PC-9 (cell line): ENCODE data around the gene USP13. TPM values are rescaled to one million over a fixed set of nuclear protein-coding genes. Genes with fewer than 3 reads are reported as not detected.

Source experiments
- BruUV-seq: library from RNA; stranded (reverse); fragments of 400-500 nt; replicated peaks from 2 replicates; lab custom pipeline; 2021; lab: Mats Ljungman, UMichigan
- CTCF ChIA-PET: fragments of 300-600 bp; sonication (Branson Sonifier 250); formaldehyde crosslinking; loops from one replicate; lab custom pipeline; 2022; ENCODE audit warnings: antibody characterized with exemption; lab: Charles Lee
- POLR2A ChIA-PET: fragments of 300-600 bp; sonication (Branson Sonifier 250); formaldehyde crosslinking; loops from one replicate; lab custom pipeline; 2022; ENCODE audit warnings: antibody characterized with exemption; ENCODE audit not compliant: unreplicated experiment; lab: Charles Lee
- DNase-seq, 2 experiments: peaks; one replicate each; pipeline versions ENCODE4 v3.0.0 to v3.0.0-alpha.2; 2015 to 2022; ENCODE audit warnings: mixed read lengths in 1 of 2
- H2AFZ ChIP-seq: fragments of 200-600 bp; sonication (generic); 2 replicates; pipeline ENCODE4 v1.8.1; 2017; ENCODE audit warnings: antibody characterized with exemption
- H3F3A ChIP-seq: fragments of 200-600 bp; sonication (generic); 2 replicates; pipeline ENCODE4 v1.8.1; 2017; ENCODE audit warnings: antibody characterized with exemption, mild to moderate bottlenecking, low read depth; ENCODE audit not compliant: insufficient read depth
- H3K27ac ChIP-seq: fragments of 200-600 bp; sonication (generic); 2 replicates; pipeline ENCODE4 v1.6.1; 2016; ENCODE audit warnings: mixed run types
- H3K27me3 ChIP-seq: fragments of 200-600 bp; sonication (generic); 2 replicates; pipeline ENCODE4 v1.6.1; 2016; ENCODE audit warnings: low read depth, mixed run types; ENCODE audit not compliant: insufficient read depth
- H3K36me3 ChIP-seq: fragments of 200-600 bp; sonication (generic); 2 replicates; pipeline ENCODE4 v1.6.1; 2016; ENCODE audit warnings: low read depth, mixed run types
- H3K4me1 ChIP-seq: fragments of 200-600 bp; sonication (generic); replicated peaks from 2 replicates; pipeline ENCODE4 v1.6.1; 2016; ENCODE audit warnings: mixed run types; ENCODE audit not compliant: insufficient read depth
- H3K4me2 ChIP-seq: fragments of 200-600 bp; sonication (generic); 2 replicates; pipeline ENCODE4 v1.6.1; 2017; ENCODE audit warnings: mixed run types
- H3K4me3 ChIP-seq: fragments of 200-600 bp; sonication (generic); 2 replicates; pipeline ENCODE4 v1.6.1; 2016; ENCODE audit warnings: mixed run types
- H3K79me2 ChIP-seq: fragments of 200-600 bp; sonication (generic); 2 replicates; pipeline ENCODE4 v1.6.1; 2017; ENCODE audit warnings: low read depth, mixed run types
- H3K9me2 ChIP-seq: fragments of 200-600 bp; sonication (generic); 2 replicates; pipeline ENCODE4 v1.8.1; 2017; ENCODE audit warnings: mild to moderate bottlenecking; ENCODE audit not compliant: insufficient read depth
- H3K9me3 ChIP-seq: fragments of 200-600 bp; sonication (generic); 2 replicates; pipeline ENCODE4 v1.8.1; 2016; ENCODE audit warnings: low read depth; ENCODE audit not compliant: insufficient read depth
- H4K20me1 ChIP-seq: fragments of 200-600 bp; sonication (generic); 2 replicates; pipeline ENCODE4 v1.8.1; 2017; ENCODE audit not compliant: insufficient read depth
- EZH2 ChIP-seq: fragments of 200-600 bp; sonication (generic); IDR thresholded peaks from 2 replicates; pipeline ENCODE4 v1.8.0; 2017; ENCODE audit warnings: antibody characterized with exemption, low read depth
- intact Hi-C: fragments of 100-400 bp; cut with micrococcal nuclease; formaldehyde crosslinking; loops from one replicate; pipeline ENCODE4 v1.10.0; 2022; ENCODE audit not compliant: unreplicated experiment
- total RNA-seq: library from RNA; stranded (reverse); gene quantifications from 2 replicates; pipeline ENCODE4 v1.2.3, GENCODE V29; 2021
- TF ChIP-seq, protein P1 (sequence below): fragments of 200-600 bp; sonication (generic); conservative IDR thresholded peaks from 2 replicates; pipeline ENCODE4 v1.6.1; 2017; ENCODE audit warnings: mixed run types, antibody characterized with exemption, mild to moderate bottlenecking, moderate library complexity

USP13 gene
- total RNA-seq, 1 experiment from 2014 or later = 24.7 TPM

DNA sequence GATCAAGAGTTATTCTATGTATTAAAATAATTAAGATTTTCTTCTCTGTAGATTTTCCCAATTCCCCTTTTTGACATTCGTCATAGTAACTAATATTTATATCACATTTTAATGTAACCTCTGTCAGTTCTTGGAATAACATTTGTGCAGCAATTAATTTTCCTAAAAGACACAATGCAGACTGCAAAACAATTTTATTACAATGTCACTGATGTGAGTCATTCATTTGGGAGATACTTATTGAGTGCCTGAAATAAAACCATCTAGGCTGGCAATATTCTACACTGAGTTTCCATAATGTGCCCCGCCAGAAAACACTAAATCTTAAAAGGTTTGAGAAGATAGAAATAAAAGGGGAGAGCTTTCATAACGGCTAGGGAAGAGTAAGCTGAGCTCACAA, 6.7 kb upstream of the USP13 start:
- no TSS peak for BruUV-seq
- Histone ChIP-seq H3K79me2 (no peaks in the 10 kb centered on the region), H3K4me2 (no peak overlapping the region), H3K27me3 (no peaks in the 10 kb centered on the region), H3K36me3 (no peaks in the 10 kb centered on the region), H3K27ac (no peak overlapping the region), H4K20me1 (no peaks in the 10 kb centered on the region), H3F3A (peaks cover 28% of the 10 kb centered on the region), H3K4me3 (no peak overlapping the region), H3K9me2 (no peaks in the 10 kb centered on the region), H2AFZ (no peak overlapping the region), H3K9me3 (no peaks in the 10 kb centered on the region), H3K4me1 (peaks cover 15% of the 10 kb centered on the region)
- ChIA-PET POLR2A (interaction anchor here (0.6 kb wide), 1 partner anchor 9 kb away, joined by 4 read pairs; no protein-coding TSS in a partner anchor), CTCF (interaction anchor here (0.7 kb wide), 1 partner anchor 295 kb away, joined by 3 read pairs; no protein-coding TSS in a partner anchor)
- DNase-seq = no peak
- no peak for TF ChIP-seq EZH2
- TF ChIP-seq, protein P1, sequence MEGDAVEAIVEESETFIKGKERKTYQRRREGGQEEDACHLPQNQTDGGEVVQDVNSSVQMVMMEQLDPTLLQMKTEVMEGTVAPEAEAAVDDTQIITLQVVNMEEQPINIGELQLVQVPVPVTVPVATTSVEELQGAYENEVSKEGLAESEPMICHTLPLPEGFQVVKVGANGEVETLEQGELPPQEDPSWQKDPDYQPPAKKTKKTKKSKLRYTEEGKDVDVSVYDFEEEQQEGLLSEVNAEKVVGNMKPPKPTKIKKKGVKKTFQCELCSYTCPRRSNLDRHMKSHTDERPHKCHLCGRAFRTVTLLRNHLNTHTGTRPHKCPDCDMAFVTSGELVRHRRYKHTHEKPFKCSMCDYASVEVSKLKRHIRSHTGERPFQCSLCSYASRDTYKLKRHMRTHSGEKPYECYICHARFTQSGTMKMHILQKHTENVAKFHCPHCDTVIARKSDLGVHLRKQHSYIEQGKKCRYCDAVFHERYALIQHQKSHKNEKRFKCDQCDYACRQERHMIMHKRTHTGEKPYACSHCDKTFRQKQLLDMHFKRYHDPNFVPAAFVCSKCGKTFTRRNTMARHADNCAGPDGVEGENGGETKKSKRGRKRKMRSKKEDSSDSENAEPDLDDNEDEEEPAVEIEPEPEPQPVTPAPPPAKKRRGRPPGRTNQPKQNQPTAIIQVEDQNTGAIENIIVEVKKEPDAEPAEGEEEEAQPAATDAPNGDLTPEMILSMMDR = no peak
- intact Hi-C loops = loop anchor here (5.0 kb wide), 1 partner anchor 281 kb away; no protein-coding TSS in a partner anchor

DNA sequence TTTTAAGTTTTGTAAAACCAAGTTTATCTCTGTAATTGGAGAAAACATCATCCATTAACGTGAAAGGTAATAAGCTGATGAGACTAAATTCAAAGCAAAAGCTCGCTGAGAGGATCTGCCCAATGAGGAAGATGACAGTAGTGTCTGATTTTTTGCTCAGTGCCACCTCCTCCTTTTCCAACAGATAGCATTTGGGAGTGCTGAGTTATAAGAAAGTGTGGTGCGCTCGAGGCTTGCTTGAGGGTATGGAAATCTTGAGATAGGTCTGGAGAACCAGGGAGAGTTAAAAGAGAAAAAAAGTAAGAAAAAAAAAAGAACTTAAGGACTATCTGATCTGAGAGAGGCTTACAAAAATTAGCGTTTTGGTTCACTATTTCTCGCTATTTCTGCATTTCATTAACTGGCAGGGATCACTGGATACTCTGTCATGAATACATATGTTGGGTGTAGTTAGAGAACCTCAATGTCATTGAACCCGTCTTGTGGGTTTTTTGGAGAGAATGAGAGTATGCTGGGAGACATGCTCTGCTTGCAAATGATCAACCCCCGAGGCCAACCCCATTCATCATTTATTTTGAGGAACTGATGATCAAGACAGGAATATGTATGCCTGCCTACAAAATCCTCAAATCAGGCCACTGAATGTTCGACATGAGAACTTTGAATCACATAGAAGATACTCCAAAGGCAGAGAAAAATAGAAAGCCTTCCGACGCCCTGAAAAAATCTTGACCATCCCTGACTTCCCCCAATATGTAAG, 973 bp upstream of the USP13 start:
- CTCF ChIA-PET = no interaction called here
- H3K4me1 ChIP-seq = peaks cover 9% of the 10 kb centered on the region
- peak overlapping the region; percentile 1; the same call in 1 of the 2 replicates for H3K27ac ChIP-seq
- no peaks in the 10 kb centered on the region for H3K36me3 ChIP-seq
- H3K79me2 ChIP-seq = peaks cover 31% of the 10 kb centered on the region
- no peak for TF ChIP-seq EZH2
- TF ChIP-seq, protein P1 = no peak
- BruUV-seq = TSS peak; percentile 63
- peak overlapping the region; percentile 97 for H3K4me3 ChIP-seq
- H3K9me3 ChIP-seq = no peaks in the 10 kb centered on the region
- H2AFZ ChIP-seq = peak overlapping the region; percentile 67
- POLR2A ChIA-PET = no interaction called here
- DNase-seq = no peak
- H3K4me2 ChIP-seq = peak overlapping the region; percentile 68
- no peaks in the 10 kb centered on the region for H3K9me2 ChIP-seq
- intact Hi-C loops = loop anchor here (2.0 to 5.0 kb wide), 2 partner anchors 47 to 115 kb away; partner anchors contain the start of genes MRPL47 and NDUFB5
- H3F3A ChIP-seq = peaks cover 25% of the 10 kb centered on the region
- no peaks in the 10 kb centered on the region for H4K20me1 ChIP-seq
- H3K27me3 ChIP-seq = no peaks in the 10 kb centered on the region

DNA sequence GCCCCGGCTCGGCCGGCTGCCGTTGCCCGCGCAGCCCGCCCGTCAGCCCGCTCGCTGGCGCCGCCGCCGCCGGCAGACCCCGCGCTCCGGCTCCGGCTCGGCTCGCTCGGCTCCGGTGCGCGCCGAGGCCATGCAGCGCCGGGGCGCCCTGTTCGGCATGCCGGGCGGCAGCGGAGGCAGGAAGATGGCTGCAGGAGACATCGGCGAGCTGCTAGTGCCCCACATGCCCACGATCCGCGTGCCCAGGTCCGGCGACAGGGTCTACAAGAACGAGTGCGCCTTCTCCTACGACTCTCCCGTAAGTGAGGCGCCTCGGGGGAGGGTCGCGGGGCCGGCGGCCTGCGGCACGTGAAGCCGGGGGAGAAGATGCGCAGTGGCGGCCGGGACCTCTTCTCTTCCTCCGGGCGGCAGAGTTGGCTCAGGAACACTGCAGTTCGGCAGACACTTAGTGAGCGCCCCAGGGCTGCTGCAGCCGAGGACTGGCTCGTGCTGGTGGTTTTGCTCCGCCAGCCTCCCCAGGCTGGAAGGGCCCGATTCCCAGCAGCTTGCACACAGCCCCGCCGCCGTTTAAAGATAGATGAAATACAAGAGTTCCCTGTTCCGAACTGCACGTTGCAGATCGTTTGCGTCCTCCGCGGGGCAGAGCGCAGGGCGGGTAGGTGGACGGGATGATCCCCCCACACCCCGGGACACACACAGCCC, 407 bp downstream of the USP13 start:
- intact Hi-C loops = loop anchor here (1.0 to 5.0 kb wide), 3 partner anchors 20 to 114 kb away; partner anchors contain the start of genes MRPL47 and NDUFB5
- H3K79me2 ChIP-seq = peaks cover 41% of the 10 kb centered on the region
- peak overlapping the region; percentile 92 for H2AFZ ChIP-seq
- H3K9me3 ChIP-seq = no peaks in the 10 kb centered on the region
- H3K27ac ChIP-seq = peak overlapping the region; percentile 57
- no TSS peak for BruUV-seq
- peaks cover 9% of the 10 kb centered on the region for H3K4me1 ChIP-seq
- no peaks in the 10 kb centered on the region for H3K36me3 ChIP-seq
- H3K9me2 ChIP-seq = no peaks in the 10 kb centered on the region
- peaks cover 25% of the 10 kb centered on the region for H3F3A ChIP-seq
- peak overlapping the region; percentile 71 for H3K4me2 ChIP-seq
- H3K27me3 ChIP-seq = no peaks in the 10 kb centered on the region
- H4K20me1 ChIP-seq = no peaks in the 10 kb centered on the region
- POLR2A ChIA-PET = no interaction called here
- TF ChIP-seq, protein P1 = 0 out of 2 replicates have a peak, but pooled peaks have one; percentile 22
- TF ChIP-seq EZH2 = no peak
- DNase-seq = peak; percentile 79 to 80
- CTCF ChIA-PET = interaction anchor here (0.7 kb wide), 1 partner anchor 710 kb away, joined by 3 read pairs; no protein-coding TSS in a partner anchor
- peak overlapping the region; percentile 97 for H3K4me3 ChIP-seq
